Right lung (tissue), 5 donors: Measurements from ENCODE around the gene SAMD4A. TPM values are rescaled to one million over a fixed set of nuclear protein-coding genes. Genes with fewer than 3 reads are reported as not detected.

Experiments
- DNase-seq, 2 donors: peaks; one replicate each; pipeline ENCODE4 v3.0.0-alpha.2; 2013
- polyA plus RNA-seq, 5 donors: library from polyadenylated mRNA; unstranded; fragments of 120-200 nt; gene quantifications; one replicate each; pipeline versions ENCODE4 v1.2.1 to v1.2.3, GENCODE V29; 2013; ENCODE audit warnings: inconsistent platforms in 1 of 5, low replicate concordance in 1 of 5; ENCODE audit not compliant: insufficient read length in 5 of 5, insufficient read depth in 1 of 5

Gene SAMD4A
- polyA plus RNA-seq, 5 donors: 4.9 to 9.8 (median 7.9) TPM

- no peak for DNase-seq
Measured at GRCh38 chr14:54778618-54779345, 211.9 kb downstream of the SAMD4A start.

- no peak for DNase-seq
Measured at GRCh38 chr14:54781080-54781479, 214.2 kb downstream of the SAMD4A start.

- DNase-seq: no peak
Measured at GRCh38 chr14:54781961-54782750, 215.2 kb downstream of the SAMD4A start.

- DNase-seq: peak in 1 of 2 donors; percentile 12
Measured at GRCh38 chr14:54782751-54783659, 216.1 kb downstream of the SAMD4A start.

- no peak for DNase-seq
Measured at GRCh38 chr14:54783660-54784015, 216.7 kb downstream of the SAMD4A start.

GRCh38 chr14:54784060-54784459 lies 217.1 kb downstream of the SAMD4A start:
- no peak for DNase-seq

GRCh38 chr14:54784657-54785056 lies 217.7 kb downstream of the SAMD4A start:
- no peak for DNase-seq

GRCh38 chr14:54785136-54785777 lies 218.3 kb downstream of the SAMD4A start:
- DNase-seq: no peak

GRCh38 chr14:54785778-54786770 lies 219.1 kb downstream of the SAMD4A start:
- no peak for DNase-seq

GRCh38 chr14:54786838-54787237 lies 219.9 kb downstream of the SAMD4A start:
- no peak for DNase-seq

GRCh38 chr14:54787261-54787660 lies 220.3 kb downstream of the SAMD4A start:
- DNase-seq: no peak

- DNase-seq: no peak
Measured at GRCh38 chr14:54788701-54789100, 221.8 kb downstream of the SAMD4A start.

GRCh38 chr14:54789166-54789565 lies 222.2 kb downstream of the SAMD4A start:
- DNase-seq: no peak

GRCh38 chr14:54789781-54790480 lies 223.0 kb downstream of the SAMD4A start:
- no peak for DNase-seq

GRCh38 chr14:54791001-54791400 lies 224.1 kb downstream of the SAMD4A start:
- no peak for DNase-seq

GRCh38 chr14:54792288-54792687 lies 225.4 kb downstream of the SAMD4A start:
- DNase-seq: no peak

GRCh38 chr14:54794159-54794558 lies 227.2 kb downstream of the SAMD4A start:
- DNase-seq: no peak

- DNase-seq: no peak
Measured at GRCh38 chr14:54794796-54795195, 227.9 kb downstream of the SAMD4A start.

GRCh38 chr14:54796961-54797360 lies 230.0 kb downstream of the SAMD4A start:
- DNase-seq: no peak

- DNase-seq: no peak
Measured at GRCh38 chr14:54797556-54797955, 230.6 kb downstream of the SAMD4A start.
